HepG2 (cell line): ENCODE data around the gene PNMA3. TPM values are rescaled to one million over a fixed set of nuclear protein-coding genes. Genes with fewer than 3 reads are reported as not detected.

ENCODE experiments used
- ATAD3A ChIP-seq: sonication (generic); formaldehyde crosslinking; IDR thresholded peaks from 2 replicates; pipeline ENCODE4 v1.4.0; 2020; ENCODE audit warnings: missing genetic modification reagents
- CTCF ChIP-seq: sonication (generic); formaldehyde crosslinking; IDR thresholded peaks from 2 replicates; pipeline ENCODE4 v1.5.0; 2020; ENCODE audit warnings: mild to moderate bottlenecking, missing genetic modification reagents, moderate library complexity
- E2F2 ChIP-seq: sonication (generic); formaldehyde crosslinking; IDR thresholded peaks from 2 replicates; pipeline ENCODE4 v1.4.0; 2020; ENCODE audit warnings: missing genetic modification reagents, borderline replicate concordance
- HOXD1 ChIP-seq: sonication (generic); formaldehyde crosslinking; IDR thresholded peaks from 2 replicates; pipeline ENCODE4 v1.5.0; 2020; ENCODE audit warnings: missing genetic modification reagents
- JARID2 ChIP-seq: sonication (generic); formaldehyde crosslinking; IDR thresholded peaks from 2 replicates; pipeline ENCODE4 v1.8.1; 2023; ENCODE audit warnings: missing genetic modification reagents, inconsistent platforms; ENCODE audit not compliant: insufficient replicate concordance
- KDM1A ChIP-seq: IDR thresholded peaks from 2 replicates; pipeline ENCODE4 v1.6.1; 2016; ENCODE audit warnings: missing compliant biosample characterization
- KLF11 ChIP-seq: IDR thresholded peaks from 2 replicates; pipeline ENCODE4 v1.6.1; 2016; ENCODE audit warnings: missing compliant biosample characterization
- RFX3 ChIP-seq: IDR thresholded peaks from 2 replicates; pipeline ENCODE4 v1.6.1; 2016; ENCODE audit warnings: missing biosample characterization, missing genetic modification reagents
- SMC3 ChIP-seq: IDR thresholded peaks from 2 replicates; pipeline ENCODE4 v1.6.1; 2011; ENCODE audit warnings: low read length, improper control_type of control experiment
- SP1 ChIP-seq, 2 experiments: fragments of 450-650 bp in 1 of 2; sonication (generic) in 1 of 2; formaldehyde crosslinking in 1 of 2; IDR thresholded peaks; 2 replicates each; pipeline versions ENCODE4 v1.4.0 to v1.6.1; 2016 to 2020; ENCODE audit warnings: missing genetic modification reagents in 1 of 2
- SSRP1 ChIP-seq: IDR thresholded peaks from 2 replicates; pipeline ENCODE4 v1.6.1; 2016; ENCODE audit warnings: control low read depth
- STAG1 ChIP-seq: sonication (generic); formaldehyde crosslinking; IDR thresholded peaks from 2 replicates; pipeline ENCODE4 v1.4.0; 2020; ENCODE audit warnings: missing genetic modification reagents
- TAF1 ChIP-seq: sonication (generic); formaldehyde crosslinking; IDR thresholded peaks from 2 replicates; pipeline ENCODE4 v1.4.0; 2020; ENCODE audit warnings: missing genetic modification reagents
- TARDBP ChIP-seq: sonication (generic); formaldehyde crosslinking; IDR thresholded peaks from 2 replicates; pipeline ENCODE4 v1.8.0; 2022; ENCODE audit warnings: mild to moderate bottlenecking, missing genetic modification reagents
- YEATS4 ChIP-seq: sonication (generic); formaldehyde crosslinking; IDR thresholded peaks from 2 replicates; pipeline ENCODE4 v1.4.0; 2020; ENCODE audit warnings: missing genetic modification reagents, borderline replicate concordance
- ZBTB38 ChIP-seq: sonication (generic); formaldehyde crosslinking; IDR thresholded peaks from 2 replicates; pipeline ENCODE4 v1.5.1; 2020; ENCODE audit warnings: mild to moderate bottlenecking, missing genetic modification reagents
- ZBTB39 ChIP-seq: sonication (generic); formaldehyde crosslinking; IDR thresholded peaks from 2 replicates; pipeline ENCODE4 v1.5.0; 2020; ENCODE audit warnings: missing genetic modification reagents
- ZNF362 ChIP-seq: sonication (generic); formaldehyde crosslinking; IDR thresholded peaks from 2 replicates; pipeline ENCODE4 v1.4.0; 2020; ENCODE audit warnings: missing genetic modification reagents, mild to moderate bottlenecking, borderline replicate concordance
- ZNF567 ChIP-seq: sonication (generic); formaldehyde crosslinking; IDR thresholded peaks from 2 replicates; pipeline ENCODE4 v1.8.1; 2023; ENCODE audit warnings: mild to moderate bottlenecking, missing genetic modification reagents, borderline replicate concordance
- ZNF576 ChIP-seq: sonication (generic); formaldehyde crosslinking; IDR thresholded peaks from 2 replicates; pipeline ENCODE4 v1.4.0; 2020; ENCODE audit warnings: mild to moderate bottlenecking, missing genetic modification reagents
- ZNF720 ChIP-seq: sonication (generic); formaldehyde crosslinking; IDR thresholded peaks from 2 replicates; pipeline ENCODE4 v1.4.0; 2020; ENCODE audit warnings: missing genetic modification reagents
- ZNF768 ChIP-seq: sonication (generic); formaldehyde crosslinking; IDR thresholded peaks from 2 replicates; pipeline ENCODE4 v1.4.0; 2020; ENCODE audit warnings: missing genetic modification reagents
- ZNF781 ChIP-seq: sonication (generic); formaldehyde crosslinking; IDR thresholded peaks from 2 replicates; pipeline ENCODE4 v1.5.1; 2020; ENCODE audit warnings: borderline replicate concordance, mild to moderate bottlenecking, missing genetic modification reagents; ENCODE audit errors: not compliant biosample characterization
- ZNF878 ChIP-seq: sonication (generic); formaldehyde crosslinking; IDR thresholded peaks from 2 replicates; pipeline ENCODE4 v1.8.1; 2023; ENCODE audit warnings: mild to moderate bottlenecking, missing genetic modification reagents, moderate library complexity
- ZSCAN30 ChIP-seq: sonication (generic); formaldehyde crosslinking; IDR thresholded peaks from 2 replicates; pipeline ENCODE4 v1.5.0; 2020; ENCODE audit warnings: mild to moderate bottlenecking, missing genetic modification reagents
- polyA plus RNA-seq, 8 experiments: library from polyadenylated mRNA; depleted of rRNA in 3 of 8; stranded (reverse) in 7 of 8; unstranded in 1 of 8; fragments of >200 nt; fragmentation: Illumina TruSeq in 4 of 8; extraction: Trizol in 4 of 8; gene quantifications; 2 replicates each; pipeline versions ENCODE4 v1.2.1 to v1.2.3, GENCODE V29; 2011 to 2016; ENCODE audit warnings: low read depth in 4 of 8, missing spikeins in 1 of 8, mixed read lengths in 1 of 8; ENCODE audit not compliant: insufficient read depth in 1 of 8
- total RNA-seq, 5 experiments: library from RNA; depleted of rRNA; stranded (reverse); fragments of >200 nt; fragmentation: Illumina TruSeq; extraction: Trizol; gene quantifications; 2 replicates each; pipeline ENCODE4 v1.2.3, GENCODE V29; 2016; ENCODE audit warnings: low read depth in 1 of 5

The PNMA3 gene
- total and polyA plus RNA-seq, 2 of the 13 experiments (the other 11 are each of a cell fraction or from before 2014, with no cell fraction given): not detected

GRCh38 chrX:153032397-153033118, 23.7 kb upstream of the PNMA3 start (continued):
- TF ChIP-seq ZNF567 (CRISPR knock-in tag) (no peak), ZBTB39 (CRISPR knock-in tag) (no peak), YEATS4 (CRISPR knock-in tag) (peak; percentile 33; the same call in 1 of the 2 replicates), TARDBP (CRISPR knock-in tag) (no peak), SP1 (IDR thresholded peaks at IDR 0.05) (no peak), SP1 (CRISPR knock-in tag; IDR thresholded peaks at IDR 0.05) (no peak), E2F2 (CRISPR knock-in tag) (0 out of 2 replicates have a peak, but pooled peaks have one; percentile 12), ZNF576 (CRISPR knock-in tag) (no peak), ZSCAN30 (no peak), SMC3 (peak; percentile 57; the same call in 1 of the 2 replicates), JARID2 (CRISPR knock-in tag) (no peak), ZNF768 (CRISPR knock-in tag) (peak; percentile 6; the same call in 1 of the 2 replicates), ZNF781 (CRISPR knock-in tag) (no peak), SSRP1 (CRISPR knock-in tag) (no peak), KLF11 (CRISPR knock-in tag) (no peak), ZNF362 (CRISPR knock-in tag) (no peak), KDM1A (no peak), CTCF (CRISPR knock-in tag) (peak; percentile 97), TAF1 (no peak), RFX3 (CRISPR knock-in tag) (no peak), ZNF878 (no peak), HOXD1 (CRISPR knock-in tag) (0 out of 2 replicates have a peak, but pooled peaks have one; percentile 41), ZNF720 (CRISPR knock-in tag) (no peak), STAG1 (CRISPR knock-in tag) (peak; percentile 97), ZBTB38 (CRISPR knock-in tag) (no peak), ATAD3A (CRISPR knock-in tag) (no peak)
